Activated CD8-positive, alpha-beta memory T cell treated with anti-CD3 and anti-CD28 coated beads, Interleukin-2, amount 10 ng/mL, durations not matched to agents 7 days and 5 days (primary cell): ENCODE measurements around the gene FAM118B. TPM values are rescaled to one million over a fixed set of nuclear protein-coding genes. Genes with fewer than 3 reads are reported as not detected.

Experiments
- ATAC-seq: fragments of 150-1000 bp; cut with Tn5 transposase; one replicate; pipeline ENCODE4 v1.10.0; 2021; ENCODE audit warnings: moderate library complexity
- CTCF ChIA-PET: fragments of 350-600 bp; sonication (Branson Sonifier 250); formaldehyde crosslinking; loops from one replicate; lab custom pipeline; 2021; ENCODE audit warnings: antibody characterized with exemption; lab: Charles Lee
- DNase-seq: peaks from one replicate; pipeline ENCODE4 v3.0.0-alpha.2; 2020
- H3K27ac Mint-ChIP-seq: one replicate; pipeline ENCODE4 v1.8.0; 2021; ENCODE audit warnings: mild to moderate bottlenecking, mixed read lengths
- H3K27me3 Mint-ChIP-seq: one replicate; pipeline ENCODE4 v1.8.0; 2021; ENCODE audit warnings: mixed read lengths
- H3K36me3 Mint-ChIP-seq: one replicate; pipeline ENCODE4 v1.8.0; 2021; ENCODE audit warnings: mild to moderate bottlenecking, mixed read lengths
- H3K4me1 Mint-ChIP-seq: one replicate; pipeline ENCODE4 v1.8.0; 2021; ENCODE audit warnings: mixed read lengths
- H3K4me3 Mint-ChIP-seq: one replicate; pipeline ENCODE4 v1.8.0; 2021; ENCODE audit warnings: mild to moderate bottlenecking, moderate library complexity, mixed read lengths
- H3K9me3 Mint-ChIP-seq: one replicate; pipeline ENCODE4 v1.8.0; 2022; ENCODE audit warnings: low read depth, mixed read lengths
- total RNA-seq, 2 experiments: library from RNA; stranded (reverse); gene quantifications; one replicate each; pipeline ENCODE4 v1.2.3, GENCODE V29; 2021

FAM118B gene
- total RNA-seq, 2 experiments from 2014 or later: 9.9 to 14.7 TPM

GRCh38 chr11:126214441-126214840, 2.9 kb downstream of the FAM118B start:
- ATAC-seq: no peak
- Mint-ChIP-seq H3K9me3 (no peaks in the 10 kb centered on the region), H3K4me3 (no peak overlapping the region), H3K36me3 (peaks cover 3% of the 10 kb centered on the region), H3K27ac (no peak overlapping the region), H3K27me3 (peaks cover 5% of the 10 kb centered on the region), H3K4me1 (peaks cover 51% of the 10 kb centered on the region)
- CTCF ChIA-PET: interaction anchor here (0.6 to 1.1 kb wide), 2 partner anchors 292 to 1428 kb away, joined by 3 to 6 read pairs; no protein-coding TSS in a partner anchor
- no peak for DNase-seq

- ATAC-seq (no peak), DNase-seq (no peak)
- Mint-ChIP-seq H3K4me1 (peaks cover 49% of the 10 kb centered on the region), H3K27me3 (peaks cover 5% of the 10 kb centered on the region), H3K4me3 (no peak overlapping the region), H3K27ac (no peak overlapping the region), H3K9me3 (no peaks in the 10 kb centered on the region), H3K36me3 (peaks cover 1% of the 10 kb centered on the region)
- CTCF ChIA-PET: no interaction called here
Measured at GRCh38 chr11:126214841-126215240, 3.3 kb downstream of the FAM118B start.

- CTCF ChIA-PET: no interaction called here
- H3K27ac Mint-ChIP-seq: no peak overlapping the region
- peaks cover 5% of the 10 kb centered on the region for H3K27me3 Mint-ChIP-seq
- no peak overlapping the region for H3K4me3 Mint-ChIP-seq
- DNase-seq (no peak), ATAC-seq (no peak)
- H3K9me3 Mint-ChIP-seq: no peaks in the 10 kb centered on the region
- peaks cover 38% of the 10 kb centered on the region for H3K4me1 Mint-ChIP-seq
- H3K36me3 Mint-ChIP-seq: peaks cover 1% of the 10 kb centered on the region
Measured at GRCh38 chr11:126216526-126217305, 5.1 kb downstream of the FAM118B start.

GRCh38 chr11:126217491-126217890, 5.9 kb downstream of the FAM118B start:
- Mint-ChIP-seq H3K36me3 (peaks cover 1% of the 10 kb centered on the region), H3K4me3 (no peak overlapping the region)
- CTCF ChIA-PET: no interaction called here

GRCh38 chr11:126219547-126219946, 8.0 kb downstream of the FAM118B start:
- DNase-seq (no peak), ATAC-seq (no peak)
- H3K27ac Mint-ChIP-seq: no peak overlapping the region
- H3K36me3 Mint-ChIP-seq: no peaks in the 10 kb centered on the region
- H3K4me3 Mint-ChIP-seq: no peak overlapping the region
- H3K9me3 Mint-ChIP-seq: no peaks in the 10 kb centered on the region
- CTCF ChIA-PET: interaction anchor here (0.6 to 1.6 kb wide), 3 partner anchors 13 to 559 kb away, joined by 3 to 4 read pairs (median 4); partner anchors contain the start of gene PUS3
- H3K4me1 Mint-ChIP-seq: peaks cover 20% of the 10 kb centered on the region
- H3K27me3 Mint-ChIP-seq: no peaks in the 10 kb centered on the region

More at GRCh38 chr11:126217491-126217890, 5.9 kb downstream of the FAM118B start:
- DNase-seq (no peak), ATAC-seq (no peak)
- peaks cover 31% of the 10 kb centered on the region for H3K4me1 Mint-ChIP-seq
- peaks cover 5% of the 10 kb centered on the region for H3K27me3 Mint-ChIP-seq
- no peaks in the 10 kb centered on the region for H3K9me3 Mint-ChIP-seq
- H3K27ac Mint-ChIP-seq: no peak overlapping the region

- DNase-seq (no peak), ATAC-seq (no peak)
- peaks cover 2% of the 10 kb centered on the region for H3K9me3 Mint-ChIP-seq
- CTCF ChIA-PET: no interaction called here
- H3K27ac Mint-ChIP-seq: no peak overlapping the region
- H3K27me3 Mint-ChIP-seq: no peaks in the 10 kb centered on the region
- H3K36me3 Mint-ChIP-seq: peaks cover 7% of the 10 kb centered on the region
- H3K4me3 Mint-ChIP-seq: no peak overlapping the region
- H3K4me1 Mint-ChIP-seq: no peaks in the 10 kb centered on the region
Measured at GRCh38 chr11:126224647-126225294, 13.2 kb downstream of the FAM118B start.

- ATAC-seq (no peak), DNase-seq (no peak)
- H3K9me3 Mint-ChIP-seq: peaks cover 2% of the 10 kb centered on the region
- no peaks in the 10 kb centered on the region for H3K27me3 Mint-ChIP-seq
- CTCF ChIA-PET: no interaction called here
- no peaks in the 10 kb centered on the region for H3K4me1 Mint-ChIP-seq
- no peak overlapping the region for H3K4me3 Mint-ChIP-seq
- peaks cover 7% of the 10 kb centered on the region for H3K36me3 Mint-ChIP-seq
- H3K27ac Mint-ChIP-seq: no peak overlapping the region
Measured at GRCh38 chr11:126225295-126225665, 13.7 kb downstream of the FAM118B start.

- H3K27ac Mint-ChIP-seq: no peak overlapping the region
- CTCF ChIA-PET: no interaction called here
Measured at GRCh38 chr11:126226334-126227084, 14.9 kb downstream of the FAM118B start.

GRCh38 chr11:126229858-126230540, 18.4 kb downstream of the FAM118B start:
- DNase-seq (no peak), ATAC-seq (no peak)
- no peaks in the 10 kb centered on the region for H3K27me3 Mint-ChIP-seq
- peaks cover 2% of the 10 kb centered on the region for H3K9me3 Mint-ChIP-seq
- peaks cover 7% of the 10 kb centered on the region for H3K36me3 Mint-ChIP-seq
- no peaks in the 10 kb centered on the region for H3K4me1 Mint-ChIP-seq
- CTCF ChIA-PET: no interaction called here
- no peak overlapping the region for H3K27ac Mint-ChIP-seq
- no peak overlapping the region for H3K4me3 Mint-ChIP-seq

More at GRCh38 chr11:126226334-126227084, 14.9 kb downstream of the FAM118B start:
- DNase-seq (no peak), ATAC-seq (no peak)
- H3K4me1 Mint-ChIP-seq: no peaks in the 10 kb centered on the region
- H3K4me3 Mint-ChIP-seq: no peak overlapping the region
- peaks cover 7% of the 10 kb centered on the region for H3K36me3 Mint-ChIP-seq
- peaks cover 2% of the 10 kb centered on the region for H3K9me3 Mint-ChIP-seq
- no peaks in the 10 kb centered on the region for H3K27me3 Mint-ChIP-seq

- ATAC-seq (no peak), DNase-seq (no peak)
- Mint-ChIP-seq H3K36me3 (peaks cover 5% of the 10 kb centered on the region), H3K9me3 (no peaks in the 10 kb centered on the region), H3K4me3 (no peak overlapping the region), H3K4me1 (no peaks in the 10 kb centered on the region), H3K27me3 (no peaks in the 10 kb centered on the region), H3K27ac (no peak overlapping the region)
- CTCF ChIA-PET: interaction anchor here (1.6 kb wide), 1 partner anchor 12 kb away, joined by 4 read pairs; no protein-coding TSS in a partner anchor
Measured at GRCh38 chr11:126231725-126232459, 20.3 kb downstream of the FAM118B start.

GRCh38 chr11:126232683-126233082, 21.1 kb downstream of the FAM118B start:
- H3K9me3 Mint-ChIP-seq: no peaks in the 10 kb centered on the region
- CTCF ChIA-PET: interaction anchor here (1.6 kb wide), 1 partner anchor 13 kb away, joined by 4 read pairs; no protein-coding TSS in a partner anchor
- ATAC-seq (no peak), DNase-seq (no peak)
- no peaks in the 10 kb centered on the region for H3K27me3 Mint-ChIP-seq
- no peaks in the 10 kb centered on the region for H3K4me1 Mint-ChIP-seq
- no peak overlapping the region for H3K4me3 Mint-ChIP-seq
- peaks cover 5% of the 10 kb centered on the region for H3K36me3 Mint-ChIP-seq
- no peak overlapping the region for H3K27ac Mint-ChIP-seq

- Mint-ChIP-seq H3K4me3 (no peak overlapping the region), H3K36me3 (peaks cover 8% of the 10 kb centered on the region), H3K9me3 (no peaks in the 10 kb centered on the region), H3K27ac (no peak overlapping the region), H3K27me3 (no peaks in the 10 kb centered on the region), H3K4me1 (no peaks in the 10 kb centered on the region)
- no peak for ATAC-seq
- DNase-seq: no peak
- CTCF ChIA-PET: interaction anchor here (1.6 kb wide), 1 partner anchor 14 kb away, joined by 4 read pairs; no protein-coding TSS in a partner anchor
Measured at GRCh38 chr11:126233391-126233790, 21.8 kb downstream of the FAM118B start.
